Stomach (tissue), 9 donors: ENCODE results near the gene CCDC6. TPM values are rescaled to one million over a fixed set of nuclear protein-coding genes. Genes with fewer than 3 reads are reported as not detected.
A peak's percentile ranks its signal among the peaks of the same experiment; 100 is the strongest.

Source experiments
- DNase-seq, 2 donors: peaks; one replicate each; pipeline versions ENCODE4 v3.0.0 to v3.0.0-alpha.2; 2013 to 2019
- H3K27ac ChIP-seq, 5 donors: fragments of 200-600 bp in 4 of 5; sonication (generic) in 4 of 5; one replicate each; pipeline ENCODE4 v1.5.1; 2013 to 2019; ENCODE audit warnings: mild to moderate bottlenecking in 1 of 5, moderate library complexity in 1 of 5
- H3K27me3 ChIP-seq, 3 donors: fragments of 200-600 bp; sonication (generic); one replicate each; pipeline ENCODE4 v1.5.1; 2017 to 2019; ENCODE audit warnings: mixed run types in 1 of 3
- H3K36me3 ChIP-seq, 4 donors: fragments of 200-600 bp; sonication (generic); 1 replicate in 3 of 4; 2 replicates in 1 of 4; pipeline ENCODE4 v1.5.1; 2016 to 2019
- H3K4me1 ChIP-seq, 4 donors: fragments of 200-600 bp; sonication (generic); one replicate each; pipeline ENCODE4 v1.5.1; 2016 to 2019
- H3K4me3 ChIP-seq, 4 donors: fragments of 200-600 bp; sonication (generic) in 3 of 4; one replicate each; pipeline ENCODE4 v1.5.1; 2016 to 2019; ENCODE audit warnings: mild to moderate bottlenecking in 1 of 4
- H3K9me3 ChIP-seq, 4 donors: fragments of 200-600 bp; sonication (generic); one replicate each; pipeline ENCODE4 v1.5.1; 2016 to 2019
- CTCF ChIP-seq, 7 experiments: fragments of 450-650 bp in 4 of 7; fragments of 200-600 bp in 3 of 7; sonication (generic) in 3 of 7; IDR thresholded peaks; one replicate each; pipeline ENCODE4 v1.5.1; 2016 to 2019; ENCODE audit warnings: antibody characterized with exemption in 7 of 7, control low read depth in 2 of 7, mild to moderate bottlenecking in 1 of 7
- EP300 ChIP-seq: sonication (generic); formaldehyde crosslinking; IDR thresholded peaks from one replicate; pipeline ENCODE4 v1.6.1; 2017; ENCODE audit warnings: antibody characterized with exemption
- POLR2A ChIP-seq, 4 donors: fragments of 450-650 bp; IDR thresholded peaks; one replicate each; pipeline ENCODE4 v1.6.1; 2016; ENCODE audit warnings: antibody characterized with exemption in 4 of 4, control low read depth in 2 of 4, mild to moderate bottlenecking in 1 of 4, moderate library complexity in 1 of 4
- POLR2AphosphoS5 ChIP-seq, 3 donors: sonication (generic); formaldehyde crosslinking; IDR thresholded peaks; one replicate each; pipeline ENCODE4 v1.6.1; 2016; ENCODE audit warnings: antibody characterized with exemption in 3 of 3
- WGBS, 5 donors: extraction: QIAGEN DNeasy Blood & Tissue Kit in 3 of 5; methylation state at CpG; one replicate each; pipeline versions ENCODE4 v1.1.5 to v1.1.7; 2013 to 2018; 5-methylcytosine and 5-hydroxymethylcytosine counted together
- intact Hi-C: fragments of 100-400 bp; cut with DNase I; formaldehyde crosslinking; loops from one replicate; pipeline ENCODE4 v1.15.1; 2023; ENCODE audit warnings: low total_unique reads
- polyA plus RNA-seq, 3 donors: library from polyadenylated mRNA; stranded (reverse); fragments of 200-250 nt; gene quantifications; one replicate each; pipeline ENCODE4 v1.2.3, GENCODE V29; 2013
- total RNA-seq, 5 donors: library from RNA; depleted of rRNA; stranded (reverse); fragments of >200 nt; gene quantifications; one replicate each; pipeline versions ENCODE4 v1.1.0 to v1.2.3, GENCODE V29; 2014 to 2016
- donor health status: healthy with polysubstance abuse.
- donor health status: Bipolar disorder and iron deficiency.
- donor health status: healthy.

Gene CCDC6
- total and polyA plus RNA-seq, 8 donors = 12.5 to 56.0 (median 17.0) TPM

- no peak overlapping the region for H3K27ac ChIP-seq
- 53 to 100% (median 96%) methylated on average over 1 of the region's 1 CpG for WGBS, 5 donors
- H3K4me1 ChIP-seq = peaks cover 7 to 34% (median 20%) of the 10 kb centered on the region in 4 donors
- DNase-seq = no peak
- H3K36me3 ChIP-seq = no peaks in the 10 kb centered on the region
- TF ChIP-seq CTCF (IDR thresholded peaks at IDR 0.05) = no peak
- no peak for TF ChIP-seq POLR2AphosphoS5 (IDR thresholded peaks at IDR 0.05)
- TF ChIP-seq EP300 = no peak
- no peak for TF ChIP-seq POLR2A (IDR thresholded peaks at IDR 0.05)
- H3K9me3 ChIP-seq = peaks cover 0 to 16% (median 11%) of the 10 kb centered on the region in 4 donors
- no peak overlapping the region for H3K4me3 ChIP-seq
- no peaks in the 10 kb centered on the region for H3K27me3 ChIP-seq
- intact Hi-C loops = no loop called here
These were observed 3.5 kb upstream of the CCDC6 start for GRCh38 chr10:59909815-59910214.

- peak overlapping the region in 4 of 5 donors; percentile 83 to 97 (median 96) for H3K27ac ChIP-seq
- no peaks in the 10 kb centered on the region for H3K27me3 ChIP-seq
- no peaks in the 10 kb centered on the region for H3K36me3 ChIP-seq
- H3K4me1 ChIP-seq = peaks cover 17 to 45% (median 31%) of the 10 kb centered on the region in 4 donors
- peaks cover 0 to 9% (median 4%) of the 10 kb centered on the region in 4 donors for H3K9me3 ChIP-seq
- intact Hi-C loops = no loop called here
- peak overlapping the region in 3 of 4 donors; percentile 25 to 79 (median 79) for H3K4me3 ChIP-seq
- no peak for DNase-seq
- 37 to 62% (median 56%) methylated on average over 4 of the region's 4 CpGs for WGBS, 5 donors
- no peak for TF ChIP-seq EP300
- no peak for TF ChIP-seq POLR2AphosphoS5 (IDR thresholded peaks at IDR 0.05)
- no peak for TF ChIP-seq POLR2A (IDR thresholded peaks at IDR 0.05)
- TF ChIP-seq CTCF (IDR thresholded peaks at IDR 0.05) = no peak
These were observed 2.4 kb upstream of the CCDC6 start for GRCh38 chr10:59908808-59909143.

- Histone ChIP-seq H3K9me3 (peaks cover 0 to 3% (median under 1%) of the 10 kb centered on the region in 4 donors), H3K27me3 (no peaks in the 10 kb centered on the region), H3K36me3 (no peaks in the 10 kb centered on the region), H3K27ac (peak overlapping the region; percentile 83 to 97 (median 94)), H3K4me1 (peaks cover 23 to 51% (median 37%) of the 10 kb centered on the region in 4 donors), H3K4me3 (peak overlapping the region; percentile 25 to 95 (median 79))
- WGBS, 5 donors = 1 to 2% (median 2%) methylated on average over 9 of the region's 9 CpGs
- DNase-seq = peak; percentile 64 to 92
- no peak for TF ChIP-seq EP300
- no peak for TF ChIP-seq POLR2A (IDR thresholded peaks at IDR 0.05)
- peak; percentile 35 to 81 (median 77) for TF ChIP-seq POLR2AphosphoS5 (IDR thresholded peaks at IDR 0.05)
- intact Hi-C loops = no loop called here
These were observed 1.8 kb upstream of the CCDC6 start for GRCh38 chr10:59907918-59908807.

- no peak for TF ChIP-seq POLR2AphosphoS5 (IDR thresholded peaks at IDR 0.05)
- no peak for TF ChIP-seq CTCF (IDR thresholded peaks at IDR 0.05)
- no peak for TF ChIP-seq EP300
- TF ChIP-seq POLR2A (IDR thresholded peaks at IDR 0.05) = no peak
- Histone ChIP-seq H3K36me3 (no peaks in the 10 kb centered on the region), H3K9me3 (no peaks in the 10 kb centered on the region), H3K4me1 (peaks cover 23 to 55% (median 41%) of the 10 kb centered on the region in 4 donors), H3K27me3 (no peaks in the 10 kb centered on the region), H3K4me3 (peak overlapping the region; percentile 79 to 96 (median 87)), H3K27ac (peak overlapping the region in 4 of 5 donors; percentile 83 to 97 (median 96))
- WGBS, 5 donors = 17 to 31% (median 22%) methylated on average over 2 of the region's 2 CpGs
- DNase-seq = peak in 1 of 2 donors; percentile 56
- intact Hi-C loops = no loop called here
These were observed 1.2 kb upstream of the CCDC6 start for GRCh38 chr10:59907537-59907917.
